Activated T-cell treated with anti-CD3 and anti-CD28 coated beads, Interleukin-2, amount 50 U/mL, for 24 hours (primary cell): ENCODE measurements around the gene GPR137B.
A peak's percentile ranks its signal among the peaks of the same experiment; 100 is the strongest.
"Not testable (repeated sequence)": the region's sequence is repeated elsewhere in the genome, so short reads cannot be mapped to it uniquely, and the experiment has no call there.

Experiments used
- DNase-seq: peaks from one replicate; pipeline ENCODE4 v3.0.0-alpha.2; 2020
- H3K27ac Mint-ChIP-seq: 2 replicates; pipeline ENCODE4 v1.8.0; 2020; ENCODE audit warnings: mild to moderate bottlenecking, mixed read lengths
- H3K27me3 Mint-ChIP-seq: 2 replicates; pipeline ENCODE4 v1.8.0; 2020; ENCODE audit warnings: mixed read lengths
- H3K36me3 Mint-ChIP-seq: 2 replicates; pipeline ENCODE4 v1.8.0; 2020; ENCODE audit warnings: low read depth, mixed read lengths
- H3K4me1 Mint-ChIP-seq: 2 replicates; pipeline ENCODE4 v1.8.0; 2020; ENCODE audit warnings: low read depth, mixed read lengths
- H3K4me3 Mint-ChIP-seq: 2 replicates; pipeline ENCODE4 v1.8.0; 2020; ENCODE audit warnings: mild to moderate bottlenecking, moderate library complexity, mixed read lengths
- H3K9me3 Mint-ChIP-seq: 2 replicates; pipeline ENCODE4 v1.8.0; 2020; ENCODE audit warnings: mixed read lengths

The GPR137B gene, protein sequence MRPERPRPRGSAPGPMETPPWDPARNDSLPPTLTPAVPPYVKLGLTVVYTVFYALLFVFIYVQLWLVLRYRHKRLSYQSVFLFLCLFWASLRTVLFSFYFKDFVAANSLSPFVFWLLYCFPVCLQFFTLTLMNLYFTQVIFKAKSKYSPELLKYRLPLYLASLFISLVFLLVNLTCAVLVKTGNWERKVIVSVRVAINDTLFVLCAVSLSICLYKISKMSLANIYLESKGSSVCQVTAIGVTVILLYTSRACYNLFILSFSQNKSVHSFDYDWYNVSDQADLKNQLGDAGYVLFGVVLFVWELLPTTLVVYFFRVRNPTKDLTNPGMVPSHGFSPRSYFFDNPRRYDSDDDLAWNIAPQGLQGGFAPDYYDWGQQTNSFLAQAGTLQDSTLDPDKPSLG

DNA sequence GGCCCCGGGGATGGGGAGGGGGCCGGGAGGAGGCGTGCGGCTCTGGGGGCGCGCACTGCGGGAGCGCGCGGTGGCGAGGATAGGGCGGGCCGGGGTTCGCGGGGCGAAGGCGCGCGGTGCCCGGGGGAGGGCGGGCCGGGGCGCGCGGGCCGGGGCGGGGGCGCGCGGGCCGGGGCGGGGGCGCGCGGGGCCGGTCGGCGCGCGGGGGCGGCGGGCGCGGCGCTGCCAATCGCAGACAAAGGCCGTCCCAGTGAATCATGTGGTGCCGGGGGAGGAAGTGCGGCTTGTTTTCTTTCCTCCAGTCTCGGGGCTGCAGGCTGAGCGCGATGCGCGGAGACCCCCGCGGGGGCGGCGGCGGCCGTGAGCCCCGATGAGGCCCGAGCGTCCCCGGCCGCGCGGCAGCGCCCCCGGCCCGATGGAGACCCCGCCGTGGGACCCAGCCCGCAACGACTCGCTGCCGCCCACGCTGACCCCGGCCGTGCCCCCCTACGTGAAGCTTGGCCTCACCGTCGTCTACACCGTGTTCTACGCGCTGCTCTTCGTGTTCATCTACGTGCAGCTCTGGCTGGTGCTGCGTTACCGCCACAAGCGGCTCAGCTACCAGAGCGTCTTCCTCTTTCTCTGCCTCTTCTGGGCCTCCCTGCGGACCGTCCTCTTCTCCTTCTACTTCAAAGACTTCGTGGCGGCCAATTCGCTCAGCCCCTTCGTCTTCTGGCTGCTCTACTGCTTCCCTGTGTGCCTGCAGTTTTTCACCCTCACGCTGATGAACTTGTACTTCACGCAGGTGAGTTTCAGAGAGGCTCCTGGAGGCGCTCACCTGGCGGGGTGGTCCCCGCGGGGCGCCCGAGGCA is at the start of gene GPR137B:
Gene GPR137B, plus strand, starts transcription at position 287 of the 851 bp plus-strand sequence. Its CDS starts 84 bp downstream, at position 371.
- Mint-ChIP-seq H3K4me1 (peaks cover 35% of the 10 kb centered on the region), H3K27ac (peak within 1 kb of the TSS; percentile 83), H3K9me3 (no peaks in the 10 kb centered on the region), H3K4me3 (peak within 1 kb of the TSS; percentile 85), H3K36me3 (peaks cover 8% of the 10 kb centered on the region), H3K27me3 (peaks cover 40% of the 10 kb centered on the region)
- peak; percentile 74 for DNase-seq

- H3K9me3 Mint-ChIP-seq: peaks cover 10% of the 10 kb centered on the region
- peaks cover 4% of the 10 kb centered on the region for H3K36me3 Mint-ChIP-seq
- H3K27me3 Mint-ChIP-seq: peaks cover 37% of the 10 kb centered on the region
- DNase-seq: no peak
- no peak overlapping the region for H3K27ac Mint-ChIP-seq
- no peak overlapping the region for H3K4me3 Mint-ChIP-seq
- peaks cover 11% of the 10 kb centered on the region for H3K4me1 Mint-ChIP-seq
Measured at GRCh38 chr1:236092899-236093298, 49.4 kb upstream of the GPR137B start.

DNA sequence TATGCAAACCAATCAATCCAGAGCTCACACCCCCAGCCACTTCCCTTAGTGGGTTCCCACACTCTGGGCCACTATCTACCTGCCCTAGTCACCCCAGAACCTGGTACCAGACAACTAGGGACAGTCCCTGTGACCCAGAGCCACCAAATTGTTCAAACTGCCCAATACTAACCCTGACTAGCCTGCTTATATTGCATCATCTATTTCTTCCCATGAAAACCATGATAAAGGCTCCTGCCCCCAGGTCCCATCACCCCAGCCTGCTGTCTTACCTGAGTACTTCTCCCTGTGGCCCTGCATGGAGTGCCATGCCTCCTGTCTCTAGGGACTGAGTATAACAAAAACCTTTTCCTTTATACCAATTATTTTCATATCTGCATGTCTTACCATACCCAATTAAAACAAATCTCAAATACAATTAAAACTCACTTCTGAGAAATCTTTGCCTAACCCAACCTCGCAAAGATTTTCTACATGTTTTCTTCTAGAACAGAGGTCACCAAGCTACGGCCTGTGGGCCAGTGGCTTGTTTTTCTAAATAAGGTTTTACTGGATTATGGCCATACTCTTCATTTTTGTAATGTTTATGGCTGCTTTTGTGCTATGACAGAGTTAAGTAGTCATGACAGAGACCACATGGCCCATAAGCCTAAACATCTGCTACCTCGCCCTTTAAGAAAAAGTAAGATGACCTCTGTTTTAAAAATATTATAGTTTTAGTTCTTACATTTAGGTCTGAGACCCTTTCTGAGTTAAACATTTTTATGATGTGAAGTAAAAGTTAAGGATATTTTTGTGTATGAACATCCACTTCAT is 46.4 kb upstream of the GPR137B start:
- Mint-ChIP-seq H3K4me1 (peaks cover 9% of the 10 kb centered on the region), H3K27me3 (peaks cover 28% of the 10 kb centered on the region), H3K36me3 (peaks cover 4% of the 10 kb centered on the region), H3K9me3 (peaks cover 10% of the 10 kb centered on the region), H3K27ac (peak overlapping the region; percentile 98), H3K4me3 (no peak overlapping the region)
- no peak for DNase-seq

- H3K4me1 Mint-ChIP-seq, H3K4me3 Mint-ChIP-seq, H3K36me3 Mint-ChIP-seq: not testable (repeated sequence)
- peak; percentile 84 for DNase-seq
- Mint-ChIP-seq H3K9me3 (peaks cover 10% of the 10 kb centered on the region), H3K27ac (peak overlapping the region; percentile 98), H3K27me3 (peaks cover 23% of the 10 kb centered on the region)
Measured at GRCh38 chr1:236096660-236097482, 45.5 kb upstream of the GPR137B start.

- peaks cover 4% of the 10 kb centered on the region for H3K36me3 Mint-ChIP-seq
- no peak for DNase-seq
- H3K27me3 Mint-ChIP-seq: peaks cover 19% of the 10 kb centered on the region
- H3K27ac Mint-ChIP-seq: no peak overlapping the region
- H3K4me3 Mint-ChIP-seq: no peak overlapping the region
- H3K4me1 Mint-ChIP-seq: peaks cover 9% of the 10 kb centered on the region
- H3K9me3 Mint-ChIP-seq: peaks cover 10% of the 10 kb centered on the region
Measured at GRCh38 chr1:236098267-236098666, 44.1 kb upstream of the GPR137B start.

GRCh38 chr1:236099355-236099974 is 42.9 kb upstream of the GPR137B start:
- no peak overlapping the region for H3K4me3 Mint-ChIP-seq
- peaks cover 10% of the 10 kb centered on the region for H3K9me3 Mint-ChIP-seq
- peaks cover 11% of the 10 kb centered on the region for H3K4me1 Mint-ChIP-seq
- peaks cover 10% of the 10 kb centered on the region for H3K27me3 Mint-ChIP-seq
- DNase-seq: no peak
- peaks cover 4% of the 10 kb centered on the region for H3K36me3 Mint-ChIP-seq
- H3K27ac Mint-ChIP-seq: no peak overlapping the region

DNA sequence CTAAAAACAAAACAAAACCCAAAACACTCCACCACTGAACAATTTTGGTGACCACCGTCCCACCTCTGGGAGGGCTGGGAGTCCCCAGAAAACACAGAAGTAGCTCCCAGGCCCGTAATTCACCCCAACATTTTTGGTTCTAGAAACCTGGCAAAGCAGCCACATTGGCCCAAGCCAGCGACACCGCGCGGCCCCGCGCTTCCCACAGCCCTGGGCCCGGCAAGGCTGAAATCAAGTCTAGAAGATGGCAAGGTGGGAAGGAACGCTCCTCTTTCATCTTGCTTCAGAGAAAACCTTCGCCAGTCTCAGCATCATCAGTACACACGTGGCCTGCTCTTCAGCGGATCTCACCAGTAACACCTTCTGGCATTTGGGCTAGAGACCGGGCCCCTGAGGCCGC is 41.5 kb upstream of the GPR137B start:
- Mint-ChIP-seq H3K9me3 (peaks cover 10% of the 10 kb centered on the region), H3K27me3 (peaks cover 2% of the 10 kb centered on the region), H3K36me3 (peaks cover 4% of the 10 kb centered on the region), H3K4me1 (peaks cover 11% of the 10 kb centered on the region), H3K27ac (no peak overlapping the region), H3K4me3 (no peak overlapping the region)
- DNase-seq: no peak

GRCh38 chr1:236101233-236102200 is 40.8 kb upstream of the GPR137B start:
- Mint-ChIP-seq H3K27me3 (peaks cover 2% of the 10 kb centered on the region), H3K9me3 (peaks cover 9% of the 10 kb centered on the region), H3K36me3 (peaks cover 3% of the 10 kb centered on the region), H3K4me3 (no peak overlapping the region), H3K27ac (no peak overlapping the region), H3K4me1 (peaks cover 10% of the 10 kb centered on the region)
- no peak for DNase-seq

DNA sequence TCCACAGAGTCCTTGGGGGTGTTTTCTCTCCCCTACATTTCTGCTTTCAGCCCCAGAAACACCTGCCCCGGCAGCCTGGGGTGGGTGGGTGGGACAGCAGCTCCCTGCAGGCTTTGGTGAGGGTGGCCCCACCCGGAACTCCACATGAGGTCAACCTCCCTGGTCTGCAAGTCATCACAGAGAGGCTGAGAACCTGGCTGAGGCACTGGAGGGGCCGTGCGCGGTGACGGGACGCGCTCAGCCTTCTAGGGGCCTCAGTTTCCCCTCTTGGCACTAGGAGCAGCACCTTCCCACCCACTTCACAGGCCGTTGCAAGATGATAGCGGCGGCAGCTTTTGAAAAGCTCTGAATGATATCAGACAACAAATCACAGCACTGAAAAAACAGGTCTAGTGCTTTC is 39.7 kb upstream of the GPR137B start:
- Mint-ChIP-seq H3K27ac (no peak overlapping the region), H3K9me3 (peaks cover 2% of the 10 kb centered on the region), H3K27me3 (peaks cover 2% of the 10 kb centered on the region), H3K4me1 (peaks cover 4% of the 10 kb centered on the region), H3K36me3 (no peaks in the 10 kb centered on the region), H3K4me3 (no peak overlapping the region)
- no peak for DNase-seq

GRCh38 chr1:236103059-236103458 is 39.3 kb upstream of the GPR137B start:
- no peak for DNase-seq
- no peaks in the 10 kb centered on the region for H3K36me3 Mint-ChIP-seq
- no peaks in the 10 kb centered on the region for H3K9me3 Mint-ChIP-seq
- H3K27ac Mint-ChIP-seq: no peak overlapping the region
- H3K27me3 Mint-ChIP-seq: peaks cover 2% of the 10 kb centered on the region
- H3K4me3 Mint-ChIP-seq: no peak overlapping the region
- peaks cover 2% of the 10 kb centered on the region for H3K4me1 Mint-ChIP-seq

DNA sequence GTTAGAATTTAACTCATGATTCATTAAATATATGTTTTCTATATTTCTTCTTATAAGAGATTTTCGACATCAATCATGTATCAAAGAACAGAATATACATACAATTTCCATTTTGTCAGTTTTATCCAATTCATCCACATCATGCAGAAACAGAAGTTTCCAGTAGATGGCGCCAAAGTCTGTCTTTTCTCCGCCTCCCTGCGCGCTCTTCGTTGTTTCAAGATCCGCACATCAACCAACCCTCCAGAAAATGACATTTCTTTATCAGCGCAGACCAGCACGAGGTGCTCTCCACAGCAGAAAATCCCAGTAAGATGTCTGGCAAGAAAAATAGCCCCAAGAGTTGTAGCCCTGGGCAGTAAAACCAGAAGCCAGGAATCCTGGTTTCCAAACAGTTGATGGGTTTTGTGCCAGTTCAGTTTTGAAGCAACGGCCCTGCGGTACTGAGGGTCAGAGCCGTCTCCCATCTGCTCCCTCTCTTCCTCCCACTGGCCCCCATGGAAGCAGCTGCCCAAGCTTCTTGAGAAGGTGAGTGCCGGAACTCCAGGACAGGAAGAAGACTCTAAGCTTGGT is 38.6 kb upstream of the GPR137B start:
- Mint-ChIP-seq H3K4me1 (peaks cover 2% of the 10 kb centered on the region), H3K27ac (no peak overlapping the region), H3K27me3 (peaks cover 2% of the 10 kb centered on the region), H3K9me3 (no peaks in the 10 kb centered on the region), H3K4me3 (no peak overlapping the region), H3K36me3 (no peaks in the 10 kb centered on the region)
- DNase-seq: peak; percentile 63

GRCh38 chr1:236107121-236107907 is 35.0 kb upstream of the GPR137B start:
- Mint-ChIP-seq H3K9me3 (no peaks in the 10 kb centered on the region), H3K36me3 (no peaks in the 10 kb centered on the region), H3K27ac (no peak overlapping the region)

More at GRCh38 chr1:236107121-236107907, 35.0 kb upstream of the GPR137B start:
- Mint-ChIP-seq H3K4me3 (no peak overlapping the region), H3K4me1 (peaks cover 7% of the 10 kb centered on the region), H3K27me3 (peaks cover 2% of the 10 kb centered on the region)
- DNase-seq: no peak
